Measurements from ENCODE around the gene SLC13A4. TPM values are rescaled to one million over a fixed set of nuclear protein-coding genes. Genes with fewer than 3 reads are reported as not detected.

SLC13A4 gene
- total and polyA plus RNA-seq, 4 donors = 0.17 to 1.3 (median 0.19) TPM

GRCh38 chr7:135731131-135731530 is 3.1 kb upstream of the SLC13A4 start:
- Histone ChIP-seq H3K27ac (ENCODE audit: low read depth in 1 of 2, low read length in 1 of 2) (no peak overlapping the region), H3K36me3 (ENCODE audit: control insufficient read depth in 4 of 4, insufficient read depth in 4 of 4, low read length in 4 of 4) (no peaks in the 10 kb centered on the region), H3K27me3 (ENCODE audit: control insufficient read depth in 3 of 3, insufficient read depth in 3 of 3, low read length in 2 of 3) (no peaks in the 10 kb centered on the region), H3K4me1 (ENCODE audit: control insufficient read depth in 5 of 5, insufficient read depth in 5 of 5, low read length in 5 of 5) (no peaks in the 10 kb centered on the region), H3K9me3 (ENCODE audit: control insufficient read depth in 4 of 4, insufficient read depth in 3 of 4, low read length in 3 of 4) (no peaks in the 10 kb centered on the region), H3K4me3 (no peak overlapping the region), H3K9ac (ENCODE audit: insufficient read depth in 1 of 2, low read length in 2 of 2) (no peak overlapping the region)
- DNase-seq (no peak), ATAC-seq (ENCODE audit: insufficient read depth, low FRiP score) (no peak)
- 91 to 95% methylated on average over 4 of the region's 4 CpGs for WGBS, 2 donors
- no peak for TF ChIP-seq CTCF (IDR thresholded peaks at IDR 0.05; ENCODE audit: control extremely low read depth, extremely low read depth)

GRCh38 chr7:135729230-135729629 is 1.2 kb upstream of the SLC13A4 start:
- H3K9me3 ChIP-seq (ENCODE audit: control insufficient read depth in 4 of 4, insufficient read depth in 3 of 4, low read length in 3 of 4) = no peaks in the 10 kb centered on the region
- DNase-seq = no peak
- H3K27ac ChIP-seq (ENCODE audit: low read depth in 1 of 2, low read length in 1 of 2) = no peak overlapping the region
- H3K27me3 ChIP-seq (ENCODE audit: control insufficient read depth in 3 of 3, insufficient read depth in 3 of 3, low read length in 2 of 3) = no peaks in the 10 kb centered on the region
- peaks cover 0 to 4% (median 0%) of the 10 kb centered on the region in 5 donors for H3K4me1 ChIP-seq (ENCODE audit: control insufficient read depth in 5 of 5, insufficient read depth in 5 of 5, low read length in 5 of 5)
- ATAC-seq (ENCODE audit: insufficient read depth, low FRiP score) = no peak
- no peaks in the 10 kb centered on the region for H3K36me3 ChIP-seq (ENCODE audit: control insufficient read depth in 4 of 4, insufficient read depth in 4 of 4, low read length in 4 of 4)
- no peak overlapping the region for H3K9ac ChIP-seq (ENCODE audit: insufficient read depth in 1 of 2, low read length in 2 of 2)
- TF ChIP-seq CTCF (IDR thresholded peaks at IDR 0.05; ENCODE audit: control extremely low read depth, extremely low read depth) = no peak
- 81 to 85% methylated on average over 5 of the region's 5 CpGs for WGBS, 2 donors
- no peak overlapping the region for H3K4me3 ChIP-seq

DNA sequence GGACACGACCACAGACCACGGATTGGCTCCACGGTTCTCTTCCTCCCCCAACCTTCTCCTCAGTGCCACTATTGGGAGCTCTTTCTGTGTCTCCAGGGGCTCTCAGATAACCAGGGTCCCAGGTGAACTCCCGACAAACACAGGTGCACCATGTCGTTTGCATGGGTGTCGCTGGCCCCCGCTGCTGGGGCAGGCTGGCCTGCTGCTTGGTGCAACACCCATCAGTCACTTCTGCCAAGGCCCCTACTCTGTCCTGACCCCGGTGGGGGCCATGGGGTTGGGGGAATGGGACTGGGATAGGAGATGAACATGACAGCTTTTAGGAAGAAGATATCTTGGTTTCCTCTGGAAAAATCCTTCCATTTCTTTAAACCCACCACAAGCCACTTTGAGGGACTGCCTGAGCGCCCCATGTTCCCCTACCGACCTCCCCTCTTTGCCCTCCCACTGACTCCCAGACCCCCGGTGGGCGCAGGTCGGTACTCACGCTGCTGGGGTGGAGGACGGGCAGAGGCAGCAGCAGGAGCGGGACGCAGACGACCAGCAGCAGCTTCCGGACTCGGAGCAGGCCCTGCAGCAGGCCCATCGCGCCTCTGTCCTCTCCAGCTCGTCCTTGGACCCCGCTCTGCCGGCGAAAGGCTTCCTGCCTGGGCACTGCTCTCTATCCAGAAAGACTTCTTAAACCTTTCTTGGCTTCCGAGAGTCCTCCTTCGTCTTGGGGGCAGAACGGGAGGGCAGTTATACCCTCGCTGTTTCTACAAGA is 894 bp downstream of the SLC13A4 start:
- Histone ChIP-seq H3K36me3 (ENCODE audit: control insufficient read depth in 4 of 4, insufficient read depth in 4 of 4, low read length in 4 of 4) (no peaks in the 10 kb centered on the region), H3K9ac (ENCODE audit: insufficient read depth in 1 of 2, low read length in 2 of 2) (no peak overlapping the region), H3K27ac (ENCODE audit: low read depth in 1 of 2, low read length in 1 of 2) (no peak overlapping the region), H3K4me1 (ENCODE audit: control insufficient read depth in 5 of 5, insufficient read depth in 5 of 5, low read length in 5 of 5) (peaks cover 0 to 4% (median 0%) of the 10 kb centered on the region in 5 donors), H3K9me3 (ENCODE audit: control insufficient read depth in 4 of 4, insufficient read depth in 3 of 4, low read length in 3 of 4) (no peaks in the 10 kb centered on the region), H3K27me3 (ENCODE audit: control insufficient read depth in 3 of 3, insufficient read depth in 3 of 3, low read length in 2 of 3) (no peaks in the 10 kb centered on the region), H3K4me3 (no peak overlapping the region)
- ATAC-seq (ENCODE audit: insufficient read depth, low FRiP score) (no peak), DNase-seq (no peak)
- TF ChIP-seq CTCF (IDR thresholded peaks at IDR 0.05; ENCODE audit: control extremely low read depth, extremely low read depth) = no peak
- WGBS, 2 donors = 93 to 95% methylated on average over 30 of the region's 30 CpGs
